ENCODE data around the gene UNC5CL.

UNC5CL gene

DNA sequence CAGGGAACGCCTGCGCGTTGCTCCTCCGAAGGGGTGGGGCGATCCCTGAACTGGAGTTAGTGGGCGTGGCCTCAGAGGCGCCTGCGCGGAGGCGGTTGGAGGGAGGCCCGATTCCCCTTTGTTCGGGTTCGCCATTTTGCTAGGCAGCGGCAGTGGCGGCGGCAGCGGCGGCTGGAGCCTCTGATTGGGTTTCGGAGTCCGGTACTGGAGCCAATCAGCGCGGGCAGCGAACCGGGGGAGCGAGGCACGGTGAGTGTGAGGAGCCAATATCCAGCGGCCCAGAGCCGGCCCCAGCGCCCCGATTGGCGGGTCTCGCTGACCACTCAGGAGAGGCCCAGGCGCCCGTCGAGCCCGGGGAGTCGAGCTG, 33.8 kb upstream of the UNC5CL start, which contains the start of gene NFYA:
Gene NFYA, plus strand, starts transcription at position 139 of the 367 bp plus-strand sequence. CDS start 6,116 bp downstream, outside the sequence.
- TF ChIP-seq, protein P1, sequence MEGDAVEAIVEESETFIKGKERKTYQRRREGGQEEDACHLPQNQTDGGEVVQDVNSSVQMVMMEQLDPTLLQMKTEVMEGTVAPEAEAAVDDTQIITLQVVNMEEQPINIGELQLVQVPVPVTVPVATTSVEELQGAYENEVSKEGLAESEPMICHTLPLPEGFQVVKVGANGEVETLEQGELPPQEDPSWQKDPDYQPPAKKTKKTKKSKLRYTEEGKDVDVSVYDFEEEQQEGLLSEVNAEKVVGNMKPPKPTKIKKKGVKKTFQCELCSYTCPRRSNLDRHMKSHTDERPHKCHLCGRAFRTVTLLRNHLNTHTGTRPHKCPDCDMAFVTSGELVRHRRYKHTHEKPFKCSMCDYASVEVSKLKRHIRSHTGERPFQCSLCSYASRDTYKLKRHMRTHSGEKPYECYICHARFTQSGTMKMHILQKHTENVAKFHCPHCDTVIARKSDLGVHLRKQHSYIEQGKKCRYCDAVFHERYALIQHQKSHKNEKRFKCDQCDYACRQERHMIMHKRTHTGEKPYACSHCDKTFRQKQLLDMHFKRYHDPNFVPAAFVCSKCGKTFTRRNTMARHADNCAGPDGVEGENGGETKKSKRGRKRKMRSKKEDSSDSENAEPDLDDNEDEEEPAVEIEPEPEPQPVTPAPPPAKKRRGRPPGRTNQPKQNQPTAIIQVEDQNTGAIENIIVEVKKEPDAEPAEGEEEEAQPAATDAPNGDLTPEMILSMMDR (IDR thresholded peaks at IDR 0.05) = no peak
- Histone ChIP-seq H3K27ac (peak within 1 kb of the TSS; percentile 98 to 100), H3K4me3 (peak within 1 kb of the TSS; percentile 95)
- DNase-seq (ENCODE audit: low spot score) = no peak

DNA sequence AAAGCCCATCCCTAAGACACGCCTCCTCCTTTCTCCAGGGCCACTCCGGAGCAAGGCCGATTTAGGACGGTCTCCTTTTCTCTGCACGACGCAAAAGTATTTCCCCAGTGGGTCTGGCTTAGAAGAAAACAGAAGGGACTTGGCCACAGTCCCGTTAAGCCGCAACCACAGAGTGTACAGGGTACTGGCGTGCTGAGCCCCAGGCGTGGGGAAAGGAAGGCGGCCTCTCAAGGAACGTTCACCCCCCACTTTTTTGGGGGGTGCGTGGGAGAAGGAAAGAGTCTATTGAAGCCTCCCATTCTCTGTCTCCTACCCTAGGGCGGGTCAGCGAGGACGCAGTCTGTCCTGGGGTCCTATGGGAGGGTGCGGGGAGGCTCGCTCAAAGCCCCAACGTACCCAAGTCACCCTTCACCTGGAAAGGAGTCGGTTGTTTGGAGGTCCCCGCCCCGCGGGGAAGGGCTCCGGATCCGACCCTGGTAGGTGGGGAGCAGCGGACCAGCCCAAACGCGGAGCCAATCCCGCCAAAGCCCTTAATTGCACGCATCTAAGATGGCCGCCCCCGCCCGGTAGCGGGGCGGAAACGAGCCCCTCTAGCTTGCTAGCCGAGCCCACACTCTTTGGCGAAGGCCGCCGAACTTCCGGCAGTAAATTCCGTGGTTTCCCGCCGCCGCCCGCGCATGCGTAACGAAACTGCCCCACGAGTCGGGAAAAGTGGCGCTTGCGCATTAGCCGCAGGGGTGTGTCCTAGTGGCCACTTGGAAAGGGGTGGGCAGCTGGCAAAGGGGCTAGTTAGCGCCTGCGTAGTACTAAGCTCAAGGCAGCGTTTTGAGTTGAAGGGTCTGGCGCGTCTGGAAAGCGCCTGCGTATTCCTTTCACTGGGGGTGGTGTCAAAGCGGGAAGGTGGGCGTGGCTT, 33.2 kb upstream of the UNC5CL start, which contains the start of gene OARD1:
Gene OARD1, minus strand, starts transcription at position 434 of the 913 bp plus-strand sequence. CDS start 722 bp downstream, outside the sequence.
- Histone ChIP-seq H3K27ac (peak within 1 kb of the TSS; percentile 98 to 100), H3K4me3 (peak within 1 kb of the TSS; percentile 95)
- TF ChIP-seq, protein P1 (IDR thresholded peaks at IDR 0.05) = no peak
- DNase-seq (ENCODE audit: low spot score) = peak; percentile 100

GRCh38 chr6:41071501-41071922, 32.5 kb upstream of the UNC5CL start:
- TF ChIP-seq, protein P1 (IDR thresholded peaks at IDR 0.05) = no peak
- no peak for DNase-seq (ENCODE audit: low spot score)
- Histone ChIP-seq H3K4me3 (peak overlapping the region; percentile 95), H3K27ac (peak overlapping the region; percentile 98 to 100)

DNA sequence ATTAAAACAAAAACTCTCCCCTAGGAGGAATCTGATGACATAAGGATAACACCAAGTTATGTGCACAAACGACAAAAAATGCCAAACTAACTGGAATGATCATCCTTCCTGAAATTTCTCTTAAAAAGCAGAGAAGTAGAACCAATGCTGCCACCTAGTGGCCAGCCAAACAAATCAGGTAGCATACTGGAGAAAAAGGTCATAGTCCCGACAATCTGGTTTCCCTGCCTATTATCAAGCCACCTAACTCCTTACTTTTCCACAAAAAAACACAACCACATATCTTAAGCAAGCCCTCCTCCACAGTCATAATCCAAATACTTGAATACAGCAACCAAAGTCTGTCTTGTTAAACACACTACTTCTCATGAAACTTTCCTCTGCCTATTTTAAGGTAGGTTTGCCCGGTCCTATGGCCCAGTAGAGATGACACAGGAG, 27.9 kb upstream of the UNC5CL start:
- no peak for DNase-seq (ENCODE audit: low spot score)
- H3K4me3 ChIP-seq = no peak overlapping the region
- no peak overlapping the region for H3K27ac ChIP-seq
- TF ChIP-seq, protein P1 (IDR thresholded peaks at IDR 0.05) = peak; percentile 63

DNA sequence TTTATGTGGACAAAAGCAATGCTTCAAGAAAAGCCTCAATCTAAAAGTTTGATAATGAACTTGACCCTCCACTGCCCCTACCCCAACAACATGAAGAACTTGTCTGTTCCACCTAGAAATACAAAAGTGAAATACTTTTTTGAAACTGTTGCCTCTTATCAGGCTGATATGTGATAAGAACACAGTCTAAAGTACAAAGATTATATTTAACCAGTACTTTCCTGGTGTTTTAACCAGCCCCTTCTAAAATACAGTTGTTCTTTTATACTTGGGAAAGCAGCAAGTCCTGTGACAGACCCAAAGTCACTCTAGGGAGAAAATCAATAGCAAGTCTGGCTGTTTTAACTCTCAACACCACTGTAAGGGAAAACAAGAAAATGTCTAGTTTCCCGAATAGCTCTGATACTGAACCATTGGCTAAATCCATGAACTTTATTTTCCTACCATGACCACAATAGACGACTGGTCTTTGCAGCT, 26.6 kb upstream of the UNC5CL start:
- TF ChIP-seq, protein P1 (IDR thresholded peaks at IDR 0.05) = no peak

DNA sequence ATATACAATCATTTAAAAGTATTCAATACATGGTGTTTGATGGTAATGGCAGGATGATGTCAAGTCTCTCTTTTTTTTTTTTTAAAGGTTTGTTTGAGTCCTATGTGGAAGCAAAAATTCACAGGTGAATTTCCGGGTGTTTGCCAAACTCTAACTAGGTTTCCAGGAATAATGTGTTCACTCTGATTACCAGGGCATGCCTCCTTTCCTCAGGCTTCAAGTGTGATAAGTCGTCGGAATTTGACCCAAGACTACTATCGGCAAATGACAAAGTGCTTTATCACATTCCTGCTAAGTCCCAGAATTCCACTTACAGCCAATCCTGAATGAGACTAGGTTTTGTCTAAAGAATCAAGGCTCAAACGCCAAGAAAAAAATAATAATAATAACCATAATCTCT, 25.8 kb upstream of the UNC5CL start:
- TF ChIP-seq, protein P1 (IDR thresholded peaks at IDR 0.05) = no peak

More for the DNA sequence above, 26.6 kb upstream of the UNC5CL start:
- no peak for DNase-seq (ENCODE audit: low spot score)
- no peak overlapping the region for H3K27ac ChIP-seq
- no peak overlapping the region for H3K4me3 ChIP-seq

More for the DNA sequence above, 25.8 kb upstream of the UNC5CL start:
- Histone ChIP-seq H3K4me3 (no peak overlapping the region), H3K27ac (no peak overlapping the region)
- DNase-seq (ENCODE audit: low spot score) = no peak

Measured in coronary artery (tissue), 2 donors.